HEK293 (cell line): ENCODE data around the gene UBR4.
A peak's percentile ranks its signal among the peaks of the same experiment; 100 is the strongest.

Experiments used
- CTCF ChIA-PET: fragments of 350-600 bp; formaldehyde crosslinking; extraction: SDS; loops from one replicate; lab custom pipeline; 2021; ENCODE audit warnings: antibody characterized with exemption; lab: Yijun Ruan, JAX
- POLR2A ChIA-PET: fragments of 300-600 bp; formaldehyde crosslinking; extraction: SDS; loops from one replicate; lab custom pipeline; 2020; ENCODE audit warnings: antibody characterized with exemption, inconsistent platforms; lab: Yijun Ruan, JAX
- H3K27ac ChIP-seq: fragments of 200-500 bp; sonication (Bioruptor generic); 2 replicates; pipeline ENCODE4 v1.5.1; 2014; ENCODE audit warnings: low read depth, low read length, control low read depth, inconsistent platforms; ENCODE audit errors: extremely low read depth
- H3K36me3 ChIP-seq, 2 experiments: fragments of 200-500 bp in 1 of 2; sonication (Bioruptor generic) in 1 of 2; 1 replicate in 1 of 2; 2 replicates in 1 of 2; pipeline ENCODE4 v1.5.1; 2014 to 2017; ENCODE audit warnings: inconsistent platforms in 2 of 2, low read length in 2 of 2; ENCODE audit not compliant: control insufficient read depth in 2 of 2, insufficient read depth in 1 of 2
- H3K4me1 ChIP-seq: fragments of 200-500 bp; sonication (Bioruptor generic); 2 replicates; pipeline ENCODE4 v1.5.1; 2014; ENCODE audit warnings: mild to moderate bottlenecking, low read length, inconsistent platforms; ENCODE audit not compliant: control insufficient read depth, insufficient read depth
- H3K4me3 ChIP-seq: 2 replicates; pipeline ENCODE4 v1.5.1; 2011; ENCODE audit warnings: low read depth, mild to moderate bottlenecking, control low read depth, low read length, moderate library complexity
- H3K9me3 ChIP-seq: fragments of 200-500 bp; sonication (Bioruptor generic); 2 replicates; pipeline ENCODE4 v1.5.1; 2014; ENCODE audit warnings: low read depth, low read length, inconsistent platforms; ENCODE audit not compliant: control insufficient read depth, insufficient read depth
- GLIS2 ChIP-seq: fragments of 450-650 bp; formaldehyde crosslinking; IDR thresholded peaks from 2 replicates; pipeline ENCODE4 v1.5.1; 2016; ENCODE audit warnings: missing biosample characterization, missing genetic modification characterization
- KLF17 ChIP-seq: fragments of 450-650 bp; formaldehyde crosslinking; IDR thresholded peaks from 2 replicates; pipeline ENCODE4 v1.5.1; 2016; ENCODE audit warnings: missing biosample characterization, missing genetic modification characterization
- OVOL3 ChIP-seq: fragments of 450-650 bp; formaldehyde crosslinking; IDR thresholded peaks from 2 replicates; pipeline ENCODE4 v1.5.1; 2016; ENCODE audit warnings: missing biosample characterization, missing genetic modification characterization
- PRDM1 ChIP-seq: fragments of 450-650 bp; formaldehyde crosslinking; IDR thresholded peaks from 2 replicates; pipeline ENCODE4; 2016; ENCODE audit warnings: missing biosample characterization, missing genetic modification characterization
- RBAK ChIP-seq: fragments of 450-650 bp; formaldehyde crosslinking; IDR thresholded peaks from 2 replicates; pipeline ENCODE4 v1.5.1; 2016; ENCODE audit warnings: missing biosample characterization, missing genetic modification characterization
- SCRT2 ChIP-seq: fragments of 450-650 bp; formaldehyde crosslinking; IDR thresholded peaks from 2 replicates; pipeline ENCODE4 v1.5.1; 2016; ENCODE audit warnings: missing biosample characterization, missing genetic modification characterization
- SP2 ChIP-seq: fragments of 450-650 bp; formaldehyde crosslinking; IDR thresholded peaks from 2 replicates; pipeline ENCODE4 v1.5.1; 2016; ENCODE audit warnings: missing biosample characterization, missing genetic modification characterization
- ZNF169 ChIP-seq: fragments of 450-650 bp; formaldehyde crosslinking; IDR thresholded peaks from 2 replicates; pipeline ENCODE4 v1.5.1; 2016; ENCODE audit warnings: missing biosample characterization, missing genetic modification characterization
- ZNF202 ChIP-seq: fragments of 450-650 bp; formaldehyde crosslinking; IDR thresholded peaks from 2 replicates; pipeline ENCODE4 v1.5.1; 2016; ENCODE audit warnings: missing biosample characterization, missing genetic modification characterization, borderline replicate concordance
- ZNF280D ChIP-seq: fragments of 450-650 bp; formaldehyde crosslinking; IDR thresholded peaks from 2 replicates; pipeline ENCODE4 v1.5.1; 2016; ENCODE audit warnings: missing biosample characterization, missing genetic modification characterization
- ZNF394 ChIP-seq: fragments of 450-650 bp; formaldehyde crosslinking; IDR thresholded peaks from 2 replicates; pipeline ENCODE4 v1.5.1; 2016; ENCODE audit warnings: missing biosample characterization, missing genetic modification characterization, mild to moderate bottlenecking, moderate library complexity, borderline replicate concordance
- ZNF423 ChIP-seq: fragments of 450-650 bp; formaldehyde crosslinking; IDR thresholded peaks from 2 replicates; pipeline ENCODE4 v1.5.1; 2016; ENCODE audit warnings: missing biosample characterization, missing genetic modification characterization
- ZNF513 ChIP-seq: fragments of 450-650 bp; IDR thresholded peaks from 2 replicates; pipeline ENCODE4 v1.5.1; 2018; ENCODE audit warnings: missing biosample characterization, missing genetic modification characterization
- ZNF561 ChIP-seq: fragments of 450-650 bp; IDR thresholded peaks from 2 replicates; pipeline ENCODE4 v1.5.1; 2018; ENCODE audit warnings: missing biosample characterization, missing genetic modification characterization, borderline replicate concordance
- ZNF585B ChIP-seq: fragments of 450-650 bp; formaldehyde crosslinking; IDR thresholded peaks from 2 replicates; pipeline ENCODE4 v1.5.1; 2016; ENCODE audit warnings: missing biosample characterization, missing genetic modification characterization
- ZNF596 ChIP-seq: fragments of 450-650 bp; IDR thresholded peaks from 2 replicates; pipeline ENCODE4 v1.5.0; 2018; ENCODE audit warnings: missing biosample characterization, mild to moderate bottlenecking, missing genetic modification characterization, moderate library complexity
- ZNF664 ChIP-seq: fragments of 450-650 bp; formaldehyde crosslinking; IDR thresholded peaks from 2 replicates; pipeline ENCODE4 v1.5.1; 2016; ENCODE audit warnings: missing biosample characterization, missing genetic modification characterization
- ZNF677 ChIP-seq: fragments of 450-650 bp; IDR thresholded peaks from 2 replicates; pipeline ENCODE4 v1.5.0; 2018; ENCODE audit warnings: missing biosample characterization, mild to moderate bottlenecking, missing genetic modification characterization, moderate library complexity
- ZNF747 ChIP-seq: fragments of 450-650 bp; formaldehyde crosslinking; IDR thresholded peaks from 2 replicates; pipeline ENCODE4 v1.5.1; 2016; ENCODE audit warnings: missing biosample characterization, missing genetic modification characterization
- TF ChIP-seq, protein P1 (sequence below): fragments of 450-650 bp; formaldehyde crosslinking; IDR thresholded peaks from 2 replicates; pipeline ENCODE4 v1.5.1; 2016; ENCODE audit warnings: missing biosample characterization, missing genetic modification characterization
- TF ChIP-seq, protein P2 (sequence below): fragments of 450-650 bp; formaldehyde crosslinking; IDR thresholded peaks from 2 replicates; pipeline ENCODE4 v1.5.1; 2017; ENCODE audit warnings: missing biosample characterization, missing genetic modification characterization

The UBR4 gene

GRCh38 chr1:19209439-19209989 is 552 bp downstream of the UBR4 start (continued):
- TF ChIP-seq ZNF423 (tag by site-specific recombination) (no peak), ZNF169 (tag by site-specific recombination) (no peak), GLIS2 (tag by site-specific recombination) (no peak), SCRT2 (tag by site-specific recombination) (no peak), OVOL3 (tag by site-specific recombination) (no peak), ZNF585B (no peak)
- TF ChIP-seq, all 188 proteins: peak for 7

GRCh38 chr1:19208710-19209438 is 1.2 kb downstream of the UBR4 start:
- ChIA-PET CTCF (interaction anchor here (0.6 to 1.2 kb wide), 4 partner anchors 51 to 451 kb away, joined by 3 to 4 read pairs (median 3); no protein-coding TSS in a partner anchor), POLR2A (interaction anchor here (1.0 kb wide), 1 partner anchor 43 kb away, joined by 4 read pairs; the partner anchor contains the start of gene MRTO4)
- no peaks in the 10 kb centered on the region for H3K9me3 ChIP-seq
- H3K4me3 ChIP-seq: peak overlapping the region; percentile 84
- H3K4me1 ChIP-seq: peaks cover 6% of the 10 kb centered on the region; the same call in 1 of the 2 replicates
- peaks cover 0 to 23% of the 10 kb centered on the region in 2 experiments; a peak in 1 of 3 replicates for H3K36me3 ChIP-seq
- TF ChIP-seq ZNF202 (tag by site-specific recombination) (no peak), ZNF394 (tag by site-specific recombination) (no peak), KLF17 (no peak), RBAK (tag by site-specific recombination) (no peak), PRDM1 (peak; percentile 92), ZNF747 (tag by site-specific recombination) (no peak), ZNF280D (tag by site-specific recombination) (no peak)
- peak overlapping the region; percentile 65; the same call in 1 of the 2 replicates for H3K27ac ChIP-seq

- CTCF ChIA-PET: interaction anchor here (0.5 kb wide), 1 partner anchor 12 kb away, joined by 3 read pairs; no protein-coding TSS in a partner anchor
Measured at GRCh38 chr1:19206947-19207346, 3.1 kb downstream of the UBR4 start.

GRCh38 chr1:19205845-19206244 is 4.2 kb downstream of the UBR4 start:
- ChIA-PET CTCF (no interaction called here), POLR2A (no interaction called here)
- no peak overlapping the region for H3K27ac ChIP-seq
- H3K4me3 ChIP-seq: no peak overlapping the region
- H3K9me3 ChIP-seq: no peaks in the 10 kb centered on the region
- peaks cover 3% of the 10 kb centered on the region for H3K4me1 ChIP-seq
- H3K36me3 ChIP-seq: peaks cover 4 to 21% of the 10 kb centered on the region in 2 experiments; a peak in 2 of 3 replicates
- TF ChIP-seq, protein P1, sequence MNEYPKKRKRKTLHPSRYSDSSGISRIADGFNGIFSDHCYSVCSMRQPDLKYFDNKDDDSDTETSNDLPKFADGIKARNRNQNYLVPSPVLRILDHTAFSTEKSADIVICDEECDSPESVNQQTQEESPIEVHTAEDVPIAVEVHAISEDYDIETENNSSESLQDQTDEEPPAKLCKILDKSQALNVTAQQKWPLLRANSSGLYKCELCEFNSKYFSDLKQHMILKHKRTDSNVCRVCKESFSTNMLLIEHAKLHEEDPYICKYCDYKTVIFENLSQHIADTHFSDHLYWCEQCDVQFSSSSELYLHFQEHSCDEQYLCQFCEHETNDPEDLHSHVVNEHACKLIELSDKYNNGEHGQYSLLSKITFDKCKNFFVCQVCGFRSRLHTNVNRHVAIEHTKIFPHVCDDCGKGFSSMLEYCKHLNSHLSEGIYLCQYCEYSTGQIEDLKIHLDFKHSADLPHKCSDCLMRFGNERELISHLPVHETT (tag by site-specific recombination): no peak
- TF ChIP-seq, protein P2, sequence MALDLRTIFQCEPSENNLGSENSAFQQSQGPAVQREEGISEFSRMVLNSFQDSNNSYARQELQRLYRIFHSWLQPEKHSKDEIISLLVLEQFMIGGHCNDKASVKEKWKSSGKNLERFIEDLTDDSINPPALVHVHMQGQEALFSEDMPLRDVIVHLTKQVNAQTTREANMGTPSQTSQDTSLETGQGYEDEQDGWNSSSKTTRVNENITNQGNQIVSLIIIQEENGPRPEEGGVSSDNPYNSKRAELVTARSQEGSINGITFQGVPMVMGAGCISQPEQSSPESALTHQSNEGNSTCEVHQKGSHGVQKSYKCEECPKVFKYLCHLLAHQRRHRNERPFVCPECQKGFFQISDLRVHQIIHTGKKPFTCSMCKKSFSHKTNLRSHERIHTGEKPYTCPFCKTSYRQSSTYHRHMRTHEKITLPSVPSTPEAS (tag by site-specific recombination): no peak
- TF ChIP-seq ZNF513 (no peak), SP2 (tag by site-specific recombination) (no peak), ZNF596 (tag by site-specific recombination) (no peak)

More at GRCh38 chr1:19206947-19207346, 3.1 kb downstream of the UBR4 start:
- no peaks in the 10 kb centered on the region for H3K9me3 ChIP-seq
- H3K36me3 ChIP-seq: peaks cover 0 to 10% of the 10 kb centered on the region in 2 experiments; a peak in 1 of 3 replicates
- POLR2A ChIA-PET: no interaction called here
- TF ChIP-seq ZNF677 (tag by site-specific recombination) (peak; percentile 85), ZNF664 (no peak), ZNF561 (tag by site-specific recombination) (no peak)
- no peak overlapping the region for H3K4me3 ChIP-seq
- no peak overlapping the region for H3K27ac ChIP-seq
- H3K4me1 ChIP-seq: peaks cover 7% of the 10 kb centered on the region
